Breast epithelium (tissue), 3 donors: ENCODE data around the gene OTUD3.

Experiments
- CTCF ChIP-seq, 3 donors: fragments of 450-650 bp; IDR thresholded peaks; one replicate each; pipeline ENCODE4 v1.5.1; 2016 to 2017; ENCODE audit warnings: antibody characterized with exemption in 3 of 3, mild to moderate bottlenecking in 3 of 3, moderate library complexity in 3 of 3
- POLR2A ChIP-seq: fragments of 450-650 bp; IDR thresholded peaks from one replicate; pipeline ENCODE4 v1.6.1; 2016; ENCODE audit warnings: antibody characterized with exemption, mild to moderate bottlenecking, moderate library complexity

GRCh38 chr1:19872190-19872589 is 10.0 kb upstream of the OTUD3 start:
- peak in 2 of 3 donors; percentile 21 to 50 for TF ChIP-seq CTCF (IDR thresholded peaks at IDR 0.05)
- no peak for TF ChIP-seq POLR2A
